HG02588 (cell line): ENCODE measurements around the gene ARFRP1.
"Not testable (repeated sequence)": the region's sequence is repeated elsewhere in the genome, so short reads cannot be mapped to it uniquely, and the experiment has no call there.

Source experiments
- ATAC-seq: cut with Tn5 transposase; IDR thresholded peaks from one replicate; pipeline ENCODE4 v1.9.1; 2021; ENCODE audit warnings: mild to moderate bottlenecking, moderate library complexity; ENCODE audit not compliant: unreplicated experiment

ARFRP1 gene

GRCh38 chr20:63657937-63658748 is 49.6 kb downstream of the ARFRP1 start, which contains the start of gene RTEL1:
Gene RTEL1 (plus strand): TSS chr20:63658312. CDS start chr20:63659403, 1,091 bp downstream.
- ATAC-seq = peak; percentile 77

- ATAC-seq = no peak
Observed at GRCh38 chr20:63657260-63657936, 50.4 kb downstream of the ARFRP1 start.

GRCh38 chr20:63656451-63656850 is 51.3 kb downstream of the ARFRP1 start:
- no peak for ATAC-seq

GRCh38 chr20:63655249-63655648 is 52.5 kb downstream of the ARFRP1 start:
- ATAC-seq = no peak

GRCh38 chr20:63653974-63654668 is 53.7 kb downstream of the ARFRP1 start:
- ATAC-seq = no peak

- ATAC-seq = no peak
Observed at GRCh38 chr20:63653041-63653973, 54.5 kb downstream of the ARFRP1 start, which contains the start of gene STMN3. Gene STMN3 (minus strand): TSS chr20:63653424. CDS start chr20:63653345, 79 bp downstream.

- no peak for ATAC-seq
Observed at GRCh38 chr20:63652192-63652980, 55.4 kb downstream of the ARFRP1 start.

- no peak for ATAC-seq
Observed at GRCh38 chr20:63651942-63652191, 55.9 kb downstream of the ARFRP1 start.

- not testable (repeated sequence) for ATAC-seq
Observed at GRCh38 chr20:63650486-63650885, 57.3 kb downstream of the ARFRP1 start.

- no peak for ATAC-seq
Observed at GRCh38 chr20:63648895-63649589, 58.7 kb downstream of the ARFRP1 start.
